LNCaP clone FGC (cell line): ENCODE data around the gene RGR.

Source experiments
- DNase-seq: peaks from one replicate; pipeline ENCODE4 v3.0.0-alpha.2; 2011; ENCODE audit warnings: low read depth
- H3K4me3 ChIP-seq: 2 replicates; pipeline ENCODE4 v1.5.1; 2011; ENCODE audit warnings: mild to moderate bottlenecking, low read depth, low read length, control low read depth
- TF ChIP-seq, protein P1 (sequence below): IDR thresholded peaks from 2 replicates; pipeline ENCODE4 v1.5.1; 2012; ENCODE audit warnings: mild to moderate bottlenecking; ENCODE audit not compliant: control insufficient read depth, insufficient read depth; ENCODE audit errors: extremely low read depth

Gene RGR

DNA sequence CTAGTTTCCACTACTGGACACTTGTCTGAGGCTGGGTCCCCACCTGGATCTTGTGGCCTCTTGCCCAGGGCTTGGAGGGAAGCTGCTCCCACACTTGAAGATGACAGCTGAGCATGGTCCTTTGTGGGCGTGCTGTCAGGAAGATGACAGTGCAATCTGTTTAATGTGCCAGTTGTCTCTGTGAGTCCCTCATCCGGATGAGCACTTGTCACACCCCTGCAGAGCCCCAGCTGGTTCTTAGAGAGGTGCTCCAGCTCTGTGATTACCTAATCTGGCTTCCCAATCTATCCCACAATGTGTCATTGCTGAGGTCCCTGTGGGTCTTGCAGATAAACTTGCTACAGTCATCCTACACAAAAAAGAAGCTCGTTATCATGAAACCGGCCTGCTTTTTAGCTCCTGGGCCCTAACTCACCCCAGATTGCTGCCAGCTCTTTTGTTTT lies 48.7 kb downstream of the RGR start:
- DNase-seq = no peak
- H3K4me3 ChIP-seq = no peak overlapping the region
- TF ChIP-seq, protein P1, sequence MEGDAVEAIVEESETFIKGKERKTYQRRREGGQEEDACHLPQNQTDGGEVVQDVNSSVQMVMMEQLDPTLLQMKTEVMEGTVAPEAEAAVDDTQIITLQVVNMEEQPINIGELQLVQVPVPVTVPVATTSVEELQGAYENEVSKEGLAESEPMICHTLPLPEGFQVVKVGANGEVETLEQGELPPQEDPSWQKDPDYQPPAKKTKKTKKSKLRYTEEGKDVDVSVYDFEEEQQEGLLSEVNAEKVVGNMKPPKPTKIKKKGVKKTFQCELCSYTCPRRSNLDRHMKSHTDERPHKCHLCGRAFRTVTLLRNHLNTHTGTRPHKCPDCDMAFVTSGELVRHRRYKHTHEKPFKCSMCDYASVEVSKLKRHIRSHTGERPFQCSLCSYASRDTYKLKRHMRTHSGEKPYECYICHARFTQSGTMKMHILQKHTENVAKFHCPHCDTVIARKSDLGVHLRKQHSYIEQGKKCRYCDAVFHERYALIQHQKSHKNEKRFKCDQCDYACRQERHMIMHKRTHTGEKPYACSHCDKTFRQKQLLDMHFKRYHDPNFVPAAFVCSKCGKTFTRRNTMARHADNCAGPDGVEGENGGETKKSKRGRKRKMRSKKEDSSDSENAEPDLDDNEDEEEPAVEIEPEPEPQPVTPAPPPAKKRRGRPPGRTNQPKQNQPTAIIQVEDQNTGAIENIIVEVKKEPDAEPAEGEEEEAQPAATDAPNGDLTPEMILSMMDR = no peak

DNA sequence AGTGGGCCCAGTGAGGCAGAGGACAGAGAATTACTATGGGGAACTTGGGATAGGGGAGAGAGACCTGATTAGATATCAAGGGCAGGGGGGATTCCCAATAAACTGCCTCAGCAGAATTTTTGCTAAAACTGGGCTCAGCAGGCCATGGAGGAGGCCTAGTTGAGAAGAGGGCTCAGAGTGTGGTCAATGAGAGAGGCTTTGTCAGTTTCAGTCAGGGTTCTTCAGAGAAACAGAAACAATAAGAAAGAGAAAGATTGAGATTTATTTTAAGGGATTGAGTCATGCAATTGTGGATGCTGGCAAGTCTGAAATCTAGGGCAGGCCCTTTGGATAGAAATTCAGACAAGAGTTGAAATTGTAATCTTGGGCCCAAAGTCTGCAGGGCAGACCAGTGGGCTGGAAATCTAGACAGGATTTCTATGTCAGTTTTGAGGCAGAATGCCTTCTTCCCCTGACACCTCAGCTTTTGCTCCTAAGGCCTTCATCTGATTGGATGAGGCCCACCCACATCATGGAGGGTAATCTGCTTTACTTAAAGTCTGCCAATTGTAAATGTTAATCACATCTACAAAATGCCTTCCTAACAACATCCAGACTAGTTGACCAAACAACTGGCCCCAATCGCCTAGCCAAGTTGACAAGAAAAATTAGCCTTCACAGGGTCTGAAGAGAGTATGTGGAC lies 50.1 kb downstream of the RGR start:
- DNase-seq = no peak
- TF ChIP-seq, protein P1 = no peak
- H3K4me3 ChIP-seq = no peak overlapping the region

DNA sequence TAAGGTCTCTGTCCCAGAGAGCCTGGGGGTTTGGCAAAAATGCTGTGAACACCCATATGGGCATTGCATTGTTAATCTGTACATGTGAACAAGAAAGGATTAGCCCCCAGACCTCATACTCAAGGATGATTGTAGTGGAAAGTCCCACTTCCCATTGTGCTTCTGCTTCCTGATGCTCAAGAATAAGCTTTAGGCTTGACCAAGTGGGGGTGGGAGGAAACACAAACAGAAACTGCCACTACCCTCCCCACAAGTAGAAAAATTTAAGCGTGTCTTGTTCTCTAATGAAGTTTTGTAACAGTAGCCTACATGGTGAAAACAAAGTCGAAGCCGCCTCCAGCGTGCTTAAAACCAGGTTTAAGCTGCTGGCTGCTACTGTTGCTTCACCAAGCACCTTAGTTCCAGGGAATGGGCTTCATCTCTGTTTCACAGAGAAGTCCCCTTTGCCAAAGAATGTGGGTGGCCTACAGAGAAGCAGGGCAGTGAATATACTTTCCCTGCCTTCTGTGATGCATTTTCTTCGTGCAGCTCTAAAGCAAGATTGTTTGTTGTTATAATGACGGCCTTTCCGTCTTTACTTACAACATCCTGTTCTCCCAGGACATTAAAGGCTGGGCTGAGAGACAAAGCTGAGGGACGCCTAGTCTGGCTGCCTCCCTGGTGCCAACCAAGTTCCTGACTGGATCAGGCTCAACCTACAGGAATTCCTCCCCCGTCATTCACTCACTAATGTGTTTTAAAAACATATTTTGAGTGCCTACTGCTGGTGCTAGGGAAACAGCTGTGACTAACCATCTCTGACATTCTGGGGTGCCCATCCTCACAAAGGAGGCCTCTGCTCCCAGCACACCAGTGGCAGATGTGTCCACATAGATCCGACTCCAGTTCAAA lies 51.5 kb downstream of the RGR start:
- no peak for DNase-seq
- H3K4me3 ChIP-seq = no peak overlapping the region
- TF ChIP-seq, protein P1 = no peak

DNA sequence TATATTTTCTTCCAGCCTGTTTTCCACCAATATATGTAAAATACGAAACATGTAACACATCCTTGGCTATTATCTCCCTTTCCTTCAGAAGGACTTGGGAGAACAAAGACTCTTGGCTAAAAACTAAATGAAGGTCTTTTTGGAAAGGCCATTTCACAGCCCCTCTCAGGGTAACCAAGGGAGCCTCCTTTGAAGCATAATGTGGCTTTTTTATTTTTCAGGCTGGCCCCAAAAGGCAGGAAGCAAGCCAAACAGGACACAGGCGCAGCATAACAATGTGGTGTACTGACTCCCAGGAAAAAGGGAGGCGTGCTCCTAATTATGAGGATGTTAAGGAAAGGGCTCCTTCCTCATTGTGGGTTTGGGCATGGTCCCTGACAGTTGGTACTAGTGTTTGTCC lies 53.2 kb downstream of the RGR start:
- TF ChIP-seq, protein P1 = no peak
- DNase-seq = no peak
- H3K4me3 ChIP-seq = no peak overlapping the region

DNA sequence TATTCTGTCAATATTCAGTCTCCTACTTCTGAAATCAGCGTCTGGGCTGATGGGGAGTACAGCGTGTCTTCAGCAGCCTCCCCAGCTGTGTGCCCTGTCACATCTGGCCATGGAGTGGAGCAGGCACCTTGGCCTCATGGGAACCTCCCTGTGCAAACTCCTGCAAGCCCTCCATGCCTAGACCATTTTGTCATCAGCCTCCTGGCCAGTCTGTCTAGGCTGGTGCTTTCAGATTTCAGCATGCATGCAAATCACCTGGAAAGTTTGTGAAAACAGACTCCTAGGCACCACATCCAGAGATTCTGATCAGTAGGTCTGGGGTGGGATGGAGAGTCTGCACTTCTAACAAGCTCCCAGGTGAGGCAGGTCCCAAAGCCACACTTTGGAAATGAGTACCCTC lies 57.4 kb downstream of the RGR start:
- H3K4me3 ChIP-seq = no peak overlapping the region
- DNase-seq = no peak
- TF ChIP-seq, protein P1 = no peak

DNA sequence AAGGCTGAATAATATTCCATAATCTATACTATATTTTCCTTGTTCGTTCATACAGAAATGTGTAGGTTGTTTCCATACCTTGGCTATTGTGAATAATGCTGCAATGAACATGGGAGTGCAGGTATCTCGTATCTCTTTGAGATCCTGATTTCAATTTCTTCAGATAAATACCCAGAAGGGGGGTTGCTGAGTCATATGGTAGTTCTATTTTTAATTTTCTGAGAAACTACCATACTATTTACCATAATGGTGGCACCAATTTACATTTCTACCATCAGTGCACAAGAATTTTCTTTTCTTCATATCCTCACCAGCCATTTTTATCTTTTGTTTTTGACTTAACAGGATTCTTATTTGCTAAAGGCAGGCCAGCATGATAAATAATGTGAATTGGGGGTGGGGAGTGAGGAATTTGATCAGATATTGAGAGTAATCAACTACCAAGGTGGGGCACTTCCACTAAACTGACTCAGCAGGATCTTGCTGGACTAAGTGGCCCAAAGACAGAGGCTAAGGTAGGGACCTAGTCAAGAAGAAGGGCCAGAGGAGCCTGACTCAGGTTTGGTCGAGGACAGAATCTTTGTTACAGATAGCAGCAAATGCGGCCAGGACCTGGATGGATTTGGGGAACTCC lies 62.0 kb downstream of the RGR start:
- DNase-seq = no peak
- TF ChIP-seq, protein P1 = no peak
- H3K4me3 ChIP-seq = no peak overlapping the region
